TTC549 (cell line): ENCODE results near the gene FSHR.

Source experiments
- FAIRE-seq: peaks from 2 replicates; lab custom pipeline; 2012; peaks lifted over from hg19 to GRCh38; lab: Jason Lieb, UNC

Gene FSHR

DNA sequence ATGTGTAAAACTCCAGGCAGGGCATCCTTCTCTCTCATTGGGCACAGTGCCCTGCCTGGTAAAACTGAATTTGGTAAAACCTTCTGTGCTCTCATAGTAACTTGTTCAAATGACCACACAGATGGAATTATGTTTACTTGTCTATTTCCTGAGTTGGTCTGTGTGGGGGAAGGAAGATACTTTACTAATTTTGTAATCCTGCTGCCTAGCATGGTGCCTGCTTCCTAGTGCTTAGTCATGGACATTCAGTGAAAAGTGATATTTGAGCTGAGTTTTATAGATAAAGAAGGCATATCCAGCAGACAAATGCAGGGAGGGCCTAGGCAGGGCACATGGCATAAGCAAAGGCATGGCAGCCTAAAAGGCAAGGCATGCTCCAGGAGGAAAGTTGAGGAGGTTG, 199.4 kb downstream of the FSHR start:
- FAIRE-seq, result no peak

DNA sequence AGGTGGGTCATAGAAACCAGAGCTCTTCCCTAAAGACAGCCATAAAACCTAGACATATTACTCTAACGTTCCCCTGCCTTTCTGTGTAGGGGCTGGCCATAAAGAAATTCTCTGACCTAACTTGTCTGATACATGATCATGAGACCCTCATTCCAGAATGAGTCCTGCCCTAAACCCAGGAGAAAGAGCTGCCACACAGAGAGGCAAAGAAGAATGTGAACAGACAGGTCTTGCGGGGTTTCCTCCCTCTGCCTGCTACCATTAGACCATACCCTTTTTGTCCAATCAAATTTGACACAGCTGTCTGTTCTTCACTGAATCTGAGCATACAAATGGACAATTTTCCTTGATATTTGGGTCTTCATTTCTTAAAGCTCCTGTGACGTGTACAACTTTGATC, 200.0 kb downstream of the FSHR start:
- FAIRE-seq, result no peak

DNA sequence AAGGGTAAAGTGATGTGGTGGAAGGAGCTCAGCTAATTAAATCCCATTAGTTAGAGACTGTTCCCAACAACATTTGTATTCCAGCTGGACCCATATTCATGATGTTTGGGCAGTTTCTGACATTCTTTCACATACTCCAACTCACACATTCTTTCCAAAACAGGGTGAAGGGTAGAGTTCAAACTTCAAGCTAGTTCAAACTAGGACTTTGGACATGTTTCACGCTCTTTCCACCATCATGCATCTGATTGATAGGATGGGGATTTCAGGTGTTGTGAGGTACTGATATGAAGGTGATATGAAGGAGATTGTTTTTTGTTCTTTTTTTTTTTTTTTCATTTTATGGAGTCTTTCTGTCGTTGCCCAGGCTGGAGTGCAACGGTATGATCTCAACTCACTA, 201.7 kb downstream of the FSHR start:
- no peak for FAIRE-seq

DNA sequence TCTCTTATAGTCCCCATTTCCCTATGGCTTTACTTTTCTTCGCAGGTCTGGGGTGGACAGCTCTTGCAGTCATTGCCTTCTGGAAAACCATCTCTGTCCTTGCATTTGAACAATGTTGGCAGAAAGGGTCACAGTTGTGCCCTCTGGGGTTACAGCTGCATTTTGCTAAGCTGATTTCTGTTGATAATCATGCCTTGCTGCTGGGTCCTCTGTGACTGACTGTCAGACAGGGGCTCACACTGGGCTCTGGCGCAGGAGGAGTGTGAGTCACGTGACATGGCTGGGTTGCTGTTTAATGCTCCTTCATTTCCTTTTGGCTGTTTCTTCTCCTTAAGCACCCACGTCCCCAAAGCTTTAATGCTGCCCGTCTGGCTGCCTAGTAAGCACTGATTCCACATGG, 202.2 kb downstream of the FSHR start:
- no peak for FAIRE-seq

DNA sequence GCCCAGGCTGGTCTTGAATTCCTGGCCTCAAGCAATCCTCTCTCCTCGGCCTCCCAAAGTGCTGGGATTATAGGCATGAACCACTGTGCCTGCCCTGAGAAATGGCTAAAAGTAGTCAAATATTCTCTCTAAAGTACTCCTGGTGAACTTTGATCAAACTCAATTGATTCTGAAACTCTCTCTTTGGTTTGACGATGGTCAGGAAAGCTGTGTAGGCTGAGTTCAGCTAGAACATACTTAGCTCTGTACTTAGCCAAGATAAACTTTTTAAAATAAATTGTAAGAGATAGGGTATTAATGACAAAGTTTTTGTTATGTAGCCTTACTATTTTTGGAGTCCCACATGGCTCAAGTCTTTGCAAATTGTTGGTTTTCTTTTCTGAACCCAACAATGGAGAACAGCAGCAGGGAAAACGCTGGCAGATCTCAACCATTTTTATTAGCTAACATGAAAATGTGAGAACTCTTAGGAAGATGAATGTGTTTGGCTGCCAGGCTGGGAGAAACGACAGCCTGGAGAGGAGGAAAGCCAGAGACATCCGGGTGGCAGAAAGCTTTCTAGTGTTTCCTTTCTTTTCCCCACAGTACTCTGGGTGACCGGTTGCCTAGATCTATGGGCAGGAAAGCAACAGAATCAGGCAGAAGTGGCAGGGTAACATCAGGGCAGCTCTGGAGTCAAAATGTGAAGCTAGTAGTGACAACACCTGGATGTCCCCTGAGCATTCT, 205.8 kb downstream of the FSHR start:
- no peak for FAIRE-seq

DNA sequence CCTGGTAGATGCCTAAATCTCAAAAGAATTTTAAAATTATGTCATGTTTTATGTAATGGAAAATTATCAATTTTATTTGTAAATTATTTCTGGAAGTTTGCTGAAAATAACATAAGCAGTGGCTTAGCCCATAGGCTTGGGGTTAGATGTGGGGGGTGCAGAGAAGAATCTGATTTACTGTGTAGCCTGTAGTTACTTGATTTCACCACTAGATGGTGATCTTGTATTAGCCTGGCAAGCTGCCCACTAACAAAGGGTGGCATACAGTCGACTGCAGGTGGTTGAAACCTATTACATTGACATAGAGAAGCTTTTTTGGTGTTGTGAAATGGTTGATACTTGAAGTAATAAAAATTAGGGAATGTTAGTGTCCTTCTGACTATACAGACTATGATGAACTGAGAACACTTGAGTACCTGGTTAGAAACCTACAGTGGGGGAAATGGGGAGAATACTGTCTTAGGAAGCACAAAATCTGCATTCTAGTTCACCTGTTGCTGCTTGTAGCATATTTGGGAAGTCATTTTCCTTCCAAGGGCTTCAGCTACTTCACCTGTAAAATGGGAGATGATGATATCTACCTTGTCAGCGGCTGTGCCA, 207.8 kb downstream of the FSHR start:
- FAIRE-seq, result peak; percentile 88

DNA sequence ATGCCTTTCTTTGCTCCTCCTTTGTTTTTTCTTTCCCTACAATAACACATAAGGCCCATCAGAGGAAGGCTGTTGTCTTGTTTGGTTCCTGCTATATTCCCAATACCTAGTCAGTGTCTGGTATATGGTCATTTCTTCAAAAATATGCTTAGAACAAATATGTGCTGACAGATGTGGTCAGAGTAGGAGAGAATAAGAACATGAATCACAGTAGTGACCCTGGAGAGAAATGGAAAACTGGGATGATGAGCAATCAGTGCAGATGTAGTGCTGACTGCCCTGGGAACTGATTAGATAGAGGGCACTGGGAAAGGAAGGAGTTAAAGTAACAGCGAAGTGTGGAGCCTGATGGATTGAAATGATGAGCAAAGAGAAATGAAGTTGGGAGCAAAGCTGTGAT, 209.4 kb downstream of the FSHR start:
- no peak for FAIRE-seq

DNA sequence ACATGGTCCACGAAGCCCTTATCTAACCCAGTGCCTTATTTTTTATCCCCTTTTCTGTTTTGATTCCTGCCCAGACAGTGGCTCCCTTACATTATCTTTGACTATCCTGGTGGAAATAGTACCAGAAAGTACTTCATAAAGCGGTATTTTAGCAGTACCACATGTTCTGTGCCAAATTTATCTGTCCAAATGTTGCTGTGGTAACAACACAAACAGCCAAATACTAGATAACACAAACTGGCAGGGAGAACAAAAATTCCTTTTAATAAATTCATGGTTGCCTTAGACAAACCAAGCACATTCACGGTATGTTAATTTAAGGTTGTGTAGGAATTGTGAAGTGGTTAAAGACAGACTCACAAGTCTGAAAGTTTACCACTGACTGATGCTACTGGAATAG, 210.9 kb downstream of the FSHR start:
- no peak for FAIRE-seq

DNA sequence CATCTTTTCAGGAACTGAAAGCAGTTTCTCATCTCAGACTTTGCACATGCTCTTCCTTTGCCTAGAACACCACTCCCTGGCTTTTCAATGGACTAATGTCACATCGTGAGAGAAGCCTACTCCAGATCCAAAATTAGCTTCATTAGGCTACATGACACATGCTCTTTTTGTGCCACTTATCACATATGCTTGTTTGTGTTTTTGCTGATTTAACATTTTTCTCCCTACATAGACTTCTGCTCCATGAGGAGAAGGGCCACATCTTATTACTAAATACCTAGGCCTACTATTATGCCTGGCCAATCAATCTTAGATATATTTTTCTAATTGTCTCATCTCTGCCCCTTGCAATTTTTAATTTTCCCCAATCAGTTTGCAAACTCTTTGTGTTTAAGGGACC, 212.4 kb downstream of the FSHR start:
- FAIRE-seq, result no peak

DNA sequence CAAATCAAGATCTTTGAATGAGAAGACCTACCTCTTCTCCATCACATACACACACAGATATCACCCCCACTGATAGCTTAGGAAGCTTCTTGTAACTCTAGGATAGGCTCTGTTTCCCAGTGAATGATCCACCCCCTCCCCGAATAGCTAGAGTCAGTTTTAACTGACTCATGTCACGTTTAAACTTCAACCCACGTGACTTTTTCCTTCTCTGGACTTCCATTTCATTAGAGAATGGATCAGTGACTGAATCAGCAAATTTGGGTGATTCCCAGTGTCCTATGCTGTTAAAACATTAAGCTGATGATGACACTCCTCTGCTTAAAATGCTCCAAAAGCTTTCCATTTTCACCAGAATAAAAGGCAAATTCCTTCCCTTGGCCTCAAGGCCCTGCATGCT, 212.9 kb downstream of the FSHR start:
- FAIRE-seq, result no peak

DNA sequence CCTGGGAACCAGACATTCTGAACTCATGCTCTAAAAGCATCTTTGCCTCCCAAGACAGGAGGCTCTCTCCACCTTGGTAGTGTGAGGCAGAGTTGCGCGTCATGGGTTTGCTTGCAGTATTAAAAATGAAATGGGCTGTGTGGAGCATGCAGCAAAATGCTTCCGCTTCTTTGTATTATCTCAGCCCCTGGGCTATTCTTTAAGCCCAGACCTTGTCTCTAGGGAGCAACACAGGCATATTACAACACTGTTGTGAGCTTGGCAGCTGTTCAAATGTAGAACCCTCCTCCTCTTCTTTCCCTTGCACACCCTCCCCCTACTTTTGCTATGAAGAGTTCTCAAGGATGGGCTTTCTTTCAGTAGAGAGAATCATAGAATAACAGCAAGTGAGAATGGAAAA, 213.7 kb downstream of the FSHR start:
- no peak for FAIRE-seq

DNA sequence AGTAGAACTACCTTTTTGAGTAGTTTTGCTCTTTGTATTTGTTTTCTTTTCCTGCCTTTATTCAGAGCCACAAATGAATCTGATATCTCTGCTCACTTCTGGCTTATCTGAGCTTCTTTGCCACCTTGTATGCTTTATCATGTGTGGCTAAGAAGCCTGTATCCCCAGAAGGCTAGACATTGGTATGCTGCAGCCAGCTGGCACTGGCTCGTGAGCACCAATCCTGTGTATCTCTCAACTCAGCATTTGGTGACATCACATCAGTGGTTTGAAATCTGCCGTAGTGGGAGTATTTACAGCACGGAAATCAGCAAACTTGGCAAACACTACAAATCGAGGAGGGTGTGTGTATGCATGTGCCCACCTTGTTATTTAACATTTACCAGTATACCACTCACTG, 215.1 kb downstream of the FSHR start:
- FAIRE-seq, result no peak

DNA sequence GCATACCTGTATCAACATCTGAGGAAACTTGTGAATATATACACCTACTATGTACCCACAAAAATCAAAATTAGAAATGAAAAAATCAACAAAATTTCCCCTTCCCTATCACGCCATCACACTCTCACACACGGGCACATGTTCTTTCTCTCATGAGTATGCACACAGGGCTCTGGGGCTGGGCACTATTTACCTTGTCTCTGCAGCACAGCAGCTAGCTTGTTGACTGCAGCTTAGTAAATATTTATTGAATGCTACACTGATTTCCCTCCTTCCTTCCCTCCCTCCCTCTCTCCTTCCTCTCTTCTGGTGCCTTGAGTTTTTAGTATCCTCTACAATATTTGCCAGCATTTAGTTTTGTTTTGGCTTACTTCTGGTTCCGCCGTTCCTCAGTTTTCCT, 216.1 kb downstream of the FSHR start:
- no peak for FAIRE-seq

DNA sequence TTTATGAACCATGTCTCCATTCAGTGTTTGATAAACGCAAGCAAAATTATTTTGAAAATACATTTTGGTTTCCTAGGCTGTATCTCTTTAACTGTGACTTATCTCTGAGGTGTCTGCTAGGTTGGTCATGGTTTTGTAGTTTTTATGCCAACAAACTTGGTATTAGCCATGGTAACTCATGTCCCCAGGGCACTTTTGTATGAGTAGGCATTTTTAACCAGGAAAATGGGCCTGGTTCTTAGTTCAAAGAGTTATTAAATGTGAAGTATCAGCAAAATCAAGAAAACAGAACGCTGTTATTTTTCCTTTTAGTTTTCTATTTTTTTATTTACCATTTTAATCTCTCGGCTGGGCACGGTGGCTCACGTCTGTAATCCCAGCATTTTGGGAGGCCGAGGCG, 219.5 kb downstream of the FSHR start:
- FAIRE-seq, result no peak

DNA sequence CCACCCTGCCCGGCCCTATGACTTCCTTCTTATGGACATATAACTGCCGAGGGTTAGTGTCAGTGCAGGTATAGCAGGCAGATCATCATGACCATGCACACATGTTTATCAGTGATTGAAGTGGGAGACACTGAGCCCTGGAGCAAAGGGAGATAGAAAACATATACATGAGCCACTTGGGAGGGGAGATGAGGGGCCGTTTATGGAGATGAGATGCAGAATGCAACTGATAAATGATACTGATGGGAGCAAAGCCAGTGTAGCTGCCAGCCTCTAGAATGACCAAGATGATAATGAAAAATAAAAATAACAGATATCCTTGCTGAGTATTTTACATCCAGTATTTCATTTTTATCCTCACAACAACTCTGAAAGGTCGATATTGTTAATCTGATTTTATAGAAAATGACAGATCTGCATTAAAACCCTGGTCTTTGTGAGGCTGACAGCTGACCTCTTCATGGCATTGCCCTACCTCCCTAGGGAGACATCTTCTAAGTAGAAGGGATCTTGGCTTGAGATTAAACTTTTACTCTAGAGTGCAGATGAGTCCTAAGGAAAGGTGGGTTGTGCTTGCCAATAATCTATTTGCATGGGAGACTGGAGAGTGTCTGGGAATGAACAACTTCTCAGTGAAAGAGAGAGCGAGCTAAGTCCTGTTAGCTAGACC, 220.4 kb downstream of the FSHR start:
- no peak for FAIRE-seq

DNA sequence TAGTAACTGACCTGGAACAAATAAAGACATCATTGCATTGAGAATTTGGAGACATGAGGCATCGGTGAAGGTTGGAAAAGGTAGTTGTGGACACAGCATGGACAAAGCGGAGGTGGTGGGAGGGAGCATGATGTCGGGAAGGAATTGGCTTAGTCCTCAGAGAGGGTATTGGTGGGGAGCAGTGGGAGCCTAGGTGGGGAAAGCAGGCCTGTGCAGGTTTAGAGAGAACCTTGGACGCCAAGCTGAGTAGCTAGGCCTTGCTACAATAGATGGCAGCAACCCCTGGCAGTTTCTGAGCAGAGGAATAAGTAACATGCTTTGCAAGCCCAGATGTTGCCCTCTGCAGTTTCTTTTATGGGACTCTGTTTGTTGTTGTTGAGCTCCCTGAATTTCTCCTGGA, 221.6 kb downstream of the FSHR start:
- FAIRE-seq, result no peak

DNA sequence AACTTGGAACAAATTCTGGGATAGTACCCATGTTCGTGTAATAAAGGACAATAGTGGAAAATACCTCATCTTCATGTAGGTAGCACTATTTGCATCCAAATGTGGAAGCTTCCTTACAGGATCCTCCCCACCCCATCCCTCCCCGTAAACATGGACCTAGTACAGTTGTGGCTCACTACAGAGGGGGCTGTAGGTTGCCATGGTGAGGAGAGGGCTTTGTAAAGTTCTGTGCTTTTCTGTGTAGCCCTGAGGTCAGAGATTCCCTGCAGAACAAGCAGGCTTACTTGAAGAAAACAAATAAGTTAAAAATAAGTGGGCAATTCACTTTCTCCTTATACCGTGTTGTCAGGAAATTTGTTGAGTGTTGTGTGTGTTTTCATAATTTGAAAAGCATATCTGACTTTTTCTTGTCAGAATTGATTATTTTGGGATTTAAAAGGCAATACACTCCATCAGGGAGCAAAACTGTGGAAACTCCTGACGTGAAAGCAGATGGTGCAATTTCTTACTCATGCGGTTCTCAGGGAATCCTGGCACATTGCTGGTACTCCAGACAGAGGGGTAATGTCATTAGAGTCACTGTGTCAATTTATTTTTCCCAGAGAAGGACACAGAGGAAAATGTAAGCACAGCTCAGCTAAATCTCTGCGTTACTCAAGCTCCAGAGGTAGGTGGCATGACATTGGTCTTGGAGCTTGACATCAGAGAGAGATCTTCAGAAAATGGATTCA, 224.6 kb downstream of the FSHR start:
- no peak for FAIRE-seq

DNA sequence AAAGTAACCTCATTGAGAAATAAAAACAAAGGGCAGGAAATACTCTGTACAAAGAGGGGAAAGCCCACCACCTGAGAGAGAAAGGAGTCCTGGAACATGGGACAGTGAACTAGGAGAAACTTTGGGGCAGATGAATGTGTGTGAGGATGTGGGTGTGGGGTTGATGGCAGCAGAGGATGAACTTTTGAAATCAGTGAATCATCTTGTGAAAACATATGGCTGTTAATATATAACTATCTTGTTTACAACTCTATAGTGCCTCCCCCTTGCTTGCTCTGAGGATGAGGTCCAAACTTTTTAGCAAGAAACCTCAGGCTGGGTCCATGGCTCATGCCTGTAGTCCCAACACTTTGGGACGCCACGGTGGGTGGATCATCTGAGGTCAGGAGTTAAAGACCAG, 227.0 kb downstream of the FSHR start:
- no peak for FAIRE-seq

DNA sequence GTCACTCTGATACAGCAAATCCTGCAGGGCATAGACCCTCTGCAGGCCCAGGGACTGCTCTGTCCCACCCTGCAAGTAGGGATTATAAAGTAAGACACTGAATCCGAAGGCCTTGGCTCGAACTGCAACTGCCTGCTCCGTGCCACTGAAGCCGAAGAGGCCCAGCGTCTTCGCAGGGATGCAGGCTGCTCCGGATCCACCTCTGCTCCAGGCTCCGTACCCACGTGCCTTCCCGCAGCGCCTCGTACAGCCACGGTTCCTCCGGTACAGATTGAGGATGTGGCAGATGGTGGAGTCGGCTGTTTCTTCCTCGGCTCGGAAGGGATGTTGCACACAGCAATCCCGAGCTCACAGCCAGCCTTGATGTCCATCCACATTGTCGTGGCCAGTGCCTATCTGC, 238.4 kb downstream of the FSHR start:
- no peak for FAIRE-seq

DNA sequence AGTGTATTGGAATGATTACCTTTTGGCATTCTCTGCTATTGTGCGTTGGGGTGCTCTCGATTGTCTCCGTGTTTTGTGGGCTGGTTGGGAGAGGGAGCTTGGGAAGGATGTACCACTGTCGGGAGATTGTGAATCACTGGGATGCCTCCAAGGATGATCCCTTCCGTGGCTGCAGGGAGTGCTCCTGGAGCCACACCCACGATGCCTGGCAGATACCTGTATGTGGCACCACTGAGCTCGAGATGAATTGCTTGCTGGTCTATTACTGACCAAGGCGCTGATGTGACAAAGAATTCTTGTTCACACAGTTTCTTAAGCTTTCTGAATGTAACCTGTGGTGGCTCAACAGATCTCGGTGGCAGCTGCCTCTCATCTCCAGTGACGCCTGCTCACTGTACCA, 239.1 kb downstream of the FSHR start:
- no peak for FAIRE-seq

DNA sequence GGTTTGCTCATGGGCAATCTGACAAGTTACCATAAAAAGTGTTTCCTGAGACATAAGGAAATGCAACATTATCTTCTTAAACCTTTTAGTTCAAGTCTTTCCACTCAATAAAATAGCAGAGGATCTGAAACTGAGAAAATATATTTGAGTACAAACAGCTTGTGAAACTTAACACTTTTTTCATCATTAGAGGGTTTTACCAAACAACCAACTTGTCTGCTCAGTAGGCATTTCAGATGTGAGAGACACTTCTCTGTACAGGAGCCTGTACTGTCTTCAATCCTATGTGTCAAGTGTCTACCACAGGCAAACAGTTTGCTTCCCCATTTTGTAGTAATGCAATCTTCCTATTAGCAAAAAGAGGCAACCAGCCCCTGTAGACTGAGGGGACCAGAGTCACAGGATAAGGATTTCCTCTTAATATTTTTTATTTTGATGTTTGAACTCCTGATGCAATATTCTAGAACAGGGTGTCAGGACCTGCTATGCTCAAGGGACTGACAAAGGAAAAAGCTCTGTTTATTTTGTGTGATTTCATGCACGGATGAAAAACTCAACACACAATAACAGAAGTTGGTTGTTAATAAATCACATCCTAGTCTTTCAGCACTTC, 239.7 kb downstream of the FSHR start:
- no peak for FAIRE-seq
